ENCODE data around the gene PRDM16. TPM values are rescaled to one million over a fixed set of nuclear protein-coding genes. Genes with fewer than 3 reads are reported as not detected.
A peak's percentile ranks its signal among the peaks of the same experiment; 100 is the strongest.

The PRDM16 gene
- total and polyA plus RNA-seq, 2 of the 13 experiments (the other 11 are each of a cell fraction or from before 2014, with no cell fraction given): 0.15 to 0.81 TPM

DNA sequence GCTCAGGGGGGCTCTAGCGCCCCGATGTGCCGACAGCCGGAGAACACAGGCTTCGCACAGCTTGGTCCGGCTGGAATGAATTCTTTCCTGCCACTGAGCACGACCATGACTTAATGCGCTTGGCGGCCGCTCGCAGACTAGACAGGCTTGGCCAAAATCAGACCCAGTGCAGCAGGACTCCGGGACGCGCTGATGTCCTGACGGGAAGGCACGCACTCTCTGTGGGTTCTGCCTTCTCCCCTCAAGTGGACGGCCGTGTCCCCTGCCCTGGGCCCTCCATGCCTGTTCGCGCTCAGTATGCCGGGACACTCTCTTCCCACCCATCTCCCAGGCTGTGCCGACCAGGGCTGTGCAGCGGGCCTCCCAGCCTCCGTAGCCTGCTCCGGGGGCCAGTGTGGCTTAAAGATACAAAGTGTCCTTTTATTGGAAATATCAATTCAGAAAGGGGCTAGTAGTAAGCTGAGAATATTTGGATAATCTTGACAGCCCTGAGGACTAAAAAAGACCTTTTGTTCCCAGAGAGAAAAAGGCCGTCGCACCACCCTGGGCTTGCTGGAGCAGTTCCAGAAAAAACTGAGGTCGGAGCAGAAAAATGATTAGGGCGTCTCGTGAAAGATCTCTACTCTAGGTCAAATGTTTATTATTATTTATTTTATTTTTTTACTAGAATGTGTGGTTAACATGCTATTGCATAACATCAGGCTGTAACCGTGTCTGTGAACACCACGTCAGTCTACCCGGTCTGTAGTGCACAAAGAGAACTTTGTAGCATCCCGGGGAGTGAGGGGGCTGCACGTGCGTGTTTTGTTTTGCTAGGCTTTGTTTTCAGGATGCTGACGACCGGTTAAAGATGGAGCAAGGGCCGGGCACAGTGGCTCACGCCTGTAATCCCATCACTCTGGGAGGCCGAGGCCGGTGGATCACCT lies 297.4 kb downstream of the PRDM16 start (continued):
- TF ChIP-seq ZNF616 (CRISPR knock-in tag; IDR thresholded peaks at IDR 0.05; ENCODE audit: low read depth) (no peak), ZNF607 (CRISPR knock-in tag; IDR thresholded peaks at IDR 0.05; ENCODE audit: borderline replicate concordance) (no peak), GATAD2A (CRISPR knock-in tag; IDR thresholded peaks at IDR 0.05) (0 out of 2 replicates have a peak, but pooled peaks have one; percentile 15), ZNF776 (CRISPR knock-in tag; IDR thresholded peaks at IDR 0.05) (no peak), ZNF816 (CRISPR knock-in tag; IDR thresholded peaks at IDR 0.05; ENCODE audit: borderline replicate concordance) (no peak), ZFP90 (CRISPR knock-in tag; IDR thresholded peaks at IDR 0.05; ENCODE audit: borderline replicate concordance) (no peak), NBN (conservative IDR thresholded peaks at IDR 0.05) (no peak), ZBTB4 (CRISPR knock-in tag; IDR thresholded peaks at IDR 0.05; ENCODE audit: borderline replicate concordance) (no peak), ZBTB38 (CRISPR knock-in tag; IDR thresholded peaks at IDR 0.05) (peak; percentile 58), PRPF4 (IDR thresholded peaks at IDR 0.05; ENCODE audit: low read depth, low read length, poor library complexity, severe bottlenecking) (no peak), GATA4 (IDR thresholded peaks at IDR 0.05; ENCODE audit: borderline replicate concordance, low read depth) (no peak), MTF1 (CRISPR knock-in tag; IDR thresholded peaks at IDR 0.05) (no peak), SOX6 (IDR thresholded peaks at IDR 0.05) (no peak), SOX6 (CRISPR knock-in tag; IDR thresholded peaks at IDR 0.05) (peak; percentile 65), ZNF337 (CRISPR knock-in tag; IDR thresholded peaks at IDR 0.05; ENCODE audit: borderline replicate concordance, low read depth) (no peak), ZNF724P (CRISPR knock-in tag; IDR thresholded peaks at IDR 0.05; ENCODE audit: borderline replicate concordance) (no peak), CENPX (CRISPR knock-in tag; IDR thresholded peaks at IDR 0.05) (no peak), TCF7L2 (IDR thresholded peaks at IDR 0.05; ENCODE audit: low read depth, low read length) (no peak), ZBTB2 (CRISPR knock-in tag; IDR thresholded peaks at IDR 0.05; ENCODE audit: low read depth) (no peak), ZNF563 (CRISPR knock-in tag; IDR thresholded peaks at IDR 0.05) (no peak)
